IMR-90 (cell line): ENCODE results near the gene ETV6. TPM values are rescaled to one million over a fixed set of nuclear protein-coding genes. Genes with fewer than 3 reads are reported as not detected.

Source experiments
- ATAC-seq: fragments of 200-7000 bp; cut with Tn5 transposase; 2 replicates; pipeline ENCODE4 v1.9.1; 2020; ENCODE audit warnings: low read depth, mild to moderate bottlenecking, moderate library complexity
- BruUV-seq: library from RNA; stranded (reverse); fragments of 400-500 nt; replicated peaks from 2 replicates; lab custom pipeline; 2021; lab: Mats Ljungman, UMichigan
- CTCF ChIA-PET: fragments of 300-600 bp; formaldehyde crosslinking; extraction: SDS; loops from one replicate; lab custom pipeline; 2021; ENCODE audit warnings: antibody characterized with exemption; lab: Yijun Ruan, JAX
- POLR2A ChIA-PET: fragments of 300-600 bp; sonication (Branson Sonifier 250); formaldehyde crosslinking; loops from one replicate; lab custom pipeline; 2022; ENCODE audit warnings: antibody characterized with exemption; ENCODE audit not compliant: unreplicated experiment; lab: Charles Lee
- DNase-seq: peaks from one replicate; pipeline ENCODE4 v3.0.0; 2013
- H2AFZ ChIP-seq: replicated peaks from 2 replicates; pipeline ENCODE3; 2013; ENCODE audit warnings: low read length, mild to moderate bottlenecking; ENCODE audit not compliant: poor library complexity
- H2AK5ac ChIP-seq: 2 replicates; pipeline ENCODE4 v1.6.1; 2013; ENCODE audit warnings: low read depth, low read length, inconsistent platforms
- H2AK9ac ChIP-seq: replicated peaks from 2 replicates; pipeline ENCODE3; 2013; ENCODE audit warnings: mild to moderate bottlenecking, low read depth, low read length, moderate library complexity; ENCODE audit not compliant: poor library complexity
- H2BK120ac ChIP-seq: 2 replicates; pipeline ENCODE4 v1.6.1; 2013; ENCODE audit warnings: low read depth, low read length, inconsistent platforms
- H2BK15ac ChIP-seq: 3 replicates; pipeline ENCODE4 v1.6.1; 2013; ENCODE audit warnings: low read depth, low read length, inconsistent platforms
- H2BK20ac ChIP-seq: 2 replicates; pipeline ENCODE4 v1.6.1; 2013; ENCODE audit warnings: low read depth, mild to moderate bottlenecking, inconsistent platforms, low read length, moderate library complexity
- H2BK5ac ChIP-seq: 2 replicates; pipeline ENCODE4 v1.6.1; 2013; ENCODE audit warnings: mild to moderate bottlenecking, low read depth, low read length, inconsistent platforms; ENCODE audit not compliant: poor library complexity, severe bottlenecking
- H3K14ac ChIP-seq: replicated peaks from 2 replicates; pipeline ENCODE4 v1.6.1; 2013; ENCODE audit warnings: low read depth, low read length, inconsistent platforms
- H3K18ac ChIP-seq: 2 replicates; pipeline ENCODE4 v1.6.1; 2013; ENCODE audit warnings: low read depth, low read length, control low read depth
- H3K23ac ChIP-seq: 2 replicates; pipeline ENCODE4 v1.6.1; 2013; ENCODE audit warnings: low read depth, low read length, inconsistent platforms
- H3K27ac ChIP-seq: 2 replicates; pipeline ENCODE4 v1.5.1; 2013; ENCODE audit warnings: mild to moderate bottlenecking, control low read depth, low read length; ENCODE audit not compliant: insufficient read depth
- H3K27me3 ChIP-seq: 2 replicates; pipeline ENCODE4 v1.6.1; 2013; ENCODE audit warnings: low read length; ENCODE audit not compliant: control insufficient read depth, insufficient read depth
- H3K36me3 ChIP-seq: 2 replicates; pipeline ENCODE4 v1.6.1; 2013; ENCODE audit warnings: low read length, mixed read lengths; ENCODE audit not compliant: control insufficient read depth, insufficient read depth
- H3K4ac ChIP-seq: 2 replicates; pipeline ENCODE4 v1.6.1; 2013; ENCODE audit warnings: low read depth, low read length, inconsistent platforms
- H3K4me1 ChIP-seq: 2 replicates; pipeline ENCODE4 v1.6.1; 2013; ENCODE audit warnings: low read length, mixed read lengths; ENCODE audit not compliant: control insufficient read depth, insufficient read depth
- H3K4me2 ChIP-seq: 2 replicates; pipeline ENCODE4 v1.6.1; 2013; ENCODE audit warnings: low read depth, mild to moderate bottlenecking, control low read depth, low read length, moderate library complexity
- H3K4me3 ChIP-seq: 2 replicates; pipeline ENCODE4 v1.5.1; 2013; ENCODE audit warnings: low read depth, mild to moderate bottlenecking, control low read depth, low read length, moderate library complexity; ENCODE audit not compliant: insufficient read depth
- H3K56ac ChIP-seq: 2 replicates; pipeline ENCODE4 v1.6.1; 2013; ENCODE audit warnings: low read length, inconsistent platforms; ENCODE audit not compliant: insufficient read depth; ENCODE audit errors: extremely low read depth
- H3K79me1 ChIP-seq, 2 experiments: 2 replicates each; pipeline ENCODE4 v1.6.1; 2013; ENCODE audit warnings: low read length in 2 of 2, inconsistent platforms in 1 of 2, low read depth in 1 of 2
- H3K9ac ChIP-seq: 2 replicates; pipeline ENCODE4 v1.6.1; 2013; ENCODE audit warnings: low read depth, low read length, control low read depth
- H3K9me1 ChIP-seq: 2 replicates; pipeline ENCODE4 v1.6.1; 2013; ENCODE audit warnings: low read length, inconsistent platforms; ENCODE audit not compliant: insufficient read depth
- H3K9me3 ChIP-seq: 2 replicates; pipeline ENCODE4 v1.6.1; 2013; ENCODE audit warnings: low read length; ENCODE audit not compliant: control insufficient read depth, insufficient read depth
- H4K20me1 ChIP-seq: 2 replicates; pipeline ENCODE4 v1.6.1; 2013; ENCODE audit warnings: low read length, inconsistent platforms; ENCODE audit not compliant: insufficient read depth
- H4K5ac ChIP-seq: 2 replicates; pipeline ENCODE4 v1.6.1; 2013; ENCODE audit warnings: mild to moderate bottlenecking, low read depth, low read length, control low read depth
- H4K8ac ChIP-seq, 2 experiments: 2 replicates each; pipeline ENCODE4 v1.6.1; 2013; ENCODE audit warnings: low read depth in 2 of 2, low read length in 2 of 2, control low read depth in 1 of 2, inconsistent platforms in 1 of 2
- H4K91ac ChIP-seq: 2 replicates; pipeline ENCODE4 v1.6.1; 2013; ENCODE audit warnings: low read depth, low read length, inconsistent platforms; ENCODE audit not compliant: insufficient read depth
- CEBPB ChIP-seq: IDR thresholded peaks from 2 replicates; pipeline ENCODE4 v1.6.1; 2012; ENCODE audit warnings: low read depth, low read length, improper control_type of control experiment
- CHD1 ChIP-seq: IDR thresholded peaks from 2 replicates; pipeline ENCODE4 v1.6.1; 2012; ENCODE audit warnings: low read depth, low read length, improper control_type of control experiment
- FOS ChIP-seq: fragments of 150-350 bp; IDR thresholded peaks from 2 replicates; pipeline ENCODE4 v1.6.1; 2016; ENCODE audit warnings: low read depth, low read length
- MAFK ChIP-seq: IDR thresholded peaks from 2 replicates; pipeline ENCODE4 v1.6.1; 2012; ENCODE audit warnings: low read depth, low read length, improper control_type of control experiment
- MAZ ChIP-seq: IDR thresholded peaks from 2 replicates; pipeline ENCODE4 v1.6.1; 2012; ENCODE audit warnings: low read depth, mild to moderate bottlenecking, low read length, improper control_type of control experiment, moderate library complexity, borderline replicate concordance
- MXI1 ChIP-seq: IDR thresholded peaks from 2 replicates; pipeline ENCODE4 v1.6.1; 2012; ENCODE audit warnings: low read depth, mild to moderate bottlenecking, low read length, moderate library complexity, borderline replicate concordance
- NFE2L2 ChIP-seq: fragments of 150-350 bp; IDR thresholded peaks from 2 replicates; pipeline ENCODE4 v1.6.1; 2016; ENCODE audit warnings: low read depth, mild to moderate bottlenecking, low read length
- POLR2A ChIP-seq: IDR thresholded peaks from 2 replicates; pipeline ENCODE4 v1.6.1; 2012; ENCODE audit warnings: mild to moderate bottlenecking, low read depth, low read length
- RAD21 ChIP-seq: IDR thresholded peaks from 2 replicates; pipeline ENCODE4 v1.6.1; 2012; ENCODE audit warnings: low read length, improper control_type of control experiment
- RFX5 ChIP-seq: IDR thresholded peaks from 2 replicates; pipeline ENCODE4 v1.8.0; 2012; ENCODE audit warnings: low read depth, mild to moderate bottlenecking, low read length, moderate library complexity
- SMC3 ChIP-seq: fragments of 150-350 bp; IDR thresholded peaks from 2 replicates; pipeline ENCODE4 v1.6.1; 2016; ENCODE audit warnings: low read depth, mild to moderate bottlenecking, antibody characterized with exemption, low read length, moderate library complexity
- WGBS, 2 experiments: methylation state at CpG; one replicate each; pipeline versions ENCODE4 v1.1.5 to v1.1.7; 2013; ENCODE audit warnings: missing lambda C conversion rate in 2 of 2; ENCODE audit not compliant: insufficient read length in 1 of 2; ENCODE audit errors: extremely low coverage in 2 of 2; 5-methylcytosine and 5-hydroxymethylcytosine counted together
- dilution Hi-C: fragments of 300-500 bp; cut with HindIII; formaldehyde crosslinking; loops from one replicate; pipeline ENCODE4 v1.14.3; 2018; ENCODE audit warnings: low sequenced_read_pairs; ENCODE audit not compliant: unreplicated experiment
- in situ Hi-C: fragments of 300-500 bp; cut with MboI; formaldehyde crosslinking; loops from 3 replicates; pipeline ENCODE4 v1.14.3; 2019; ENCODE audit warnings: low sequenced_read_pairs, inconsistent platforms, mixed read lengths
- intact Hi-C: fragments of 100-400 bp; cut with micrococcal nuclease; formaldehyde crosslinking; loops from 2 replicates; pipeline ENCODE4 v1.10.0; 2022
- polyA plus RNA-seq, 3 experiments: library from polyadenylated mRNA; depleted of rRNA; stranded (reverse); fragments of >200 nt; gene quantifications; 2 replicates each; pipeline ENCODE4 v1.2.3, GENCODE V29; 2012; ENCODE audit warnings: low replicate concordance in 1 of 3
- total RNA-seq: library from RNA; depleted of rRNA; stranded (reverse); fragments of >200 nt; gene quantifications from 2 replicates; pipeline ENCODE4 v1.2.3, GENCODE V29; 2012
- TF ChIP-seq, protein P1 (sequence below): fragments of 150-350 bp; IDR thresholded peaks from 2 replicates; pipeline ENCODE4 v1.6.1; 2016; ENCODE audit warnings: low read depth, mild to moderate bottlenecking, low read length, moderate library complexity, borderline replicate concordance
- TF ChIP-seq, protein P2 (sequence below): conservative IDR thresholded peaks from 2 replicates; pipeline ENCODE4 v1.5.1; 2012; ENCODE audit warnings: mild to moderate bottlenecking, low read depth, low read length, improper control_type of control experiment
- TF ChIP-seq, protein P3 (sequence below): fragments of 150-350 bp; IDR thresholded peaks from 2 replicates; pipeline ENCODE4 v1.6.1; 2017; ENCODE audit warnings: mild to moderate bottlenecking, antibody characterized with exemption, low read length, low read depth

The ETV6 gene
- total and polyA plus RNA-seq, 2 of the 4 experiments (the other 2 are of a cell fraction), result 8.4 to 9.9 TPM

DNA sequence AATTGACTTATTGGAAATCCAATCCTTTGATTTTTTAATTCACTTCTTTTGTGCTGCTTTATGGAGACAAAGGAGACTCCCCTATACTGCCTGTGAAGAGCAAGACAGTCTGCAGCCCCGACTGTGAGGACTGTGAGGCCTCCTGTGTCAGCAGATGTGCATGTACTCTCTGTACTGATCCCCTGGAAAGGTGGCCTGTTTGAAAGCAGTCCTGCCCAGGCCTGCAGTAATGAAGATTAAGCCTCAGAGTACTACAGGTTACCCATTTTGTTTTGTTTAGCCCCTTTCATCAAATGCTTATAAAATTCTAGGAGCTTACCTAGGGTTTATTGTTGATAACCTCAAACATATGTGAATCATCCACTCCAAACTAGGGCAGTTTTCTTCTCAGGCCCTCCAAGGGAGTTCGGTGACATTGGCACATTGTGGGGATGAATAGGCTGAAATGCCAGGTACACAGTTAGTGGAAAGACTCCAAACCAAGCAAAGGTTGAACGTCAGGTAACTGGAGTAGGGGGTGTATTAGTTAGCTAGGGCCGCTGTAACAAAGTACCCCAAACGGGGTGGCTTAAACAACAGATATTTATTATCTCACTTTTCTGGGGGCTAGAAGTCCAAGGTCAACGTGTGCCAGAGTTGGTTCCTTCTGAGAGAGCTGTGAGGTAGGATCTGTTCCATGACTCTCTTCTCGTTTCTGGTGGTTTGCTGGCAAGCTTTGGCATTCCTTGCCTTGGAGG lies 212.6 kb downstream of the ETV6 start:
- Histone ChIP-seq H3K4me2 (no peak overlapping the region), H3K36me3 (peaks cover 13% of the 10 kb centered on the region), H3K27ac (no peak overlapping the region), H4K5ac (no peak overlapping the region), H3K27me3 (no peaks in the 10 kb centered on the region), H3K14ac (no peak overlapping the region), H3K9ac (no peak overlapping the region), H4K20me1 (no peaks in the 10 kb centered on the region; the same call in 1 of the 2 replicates), H4K91ac (no peak overlapping the region), H3K9me1 (peaks cover 18% of the 10 kb centered on the region), H3K56ac (no peak overlapping the region), H2AFZ (no peak overlapping the region), H2AK9ac (no peak overlapping the region), H3K4ac (no peak overlapping the region), H2AK5ac (no peak overlapping the region), H3K4me3 (no peak overlapping the region), H2BK15ac (no peak overlapping the region), H3K9me3 (peaks cover 3% of the 10 kb centered on the region; the same call in 1 of the 2 replicates), H3K79me1 (peaks cover 24 to 26% of the 10 kb centered on the region in 2 experiments), H3K18ac (no peak overlapping the region), H2BK5ac (no peak overlapping the region), H3K4me1 (peaks cover 3% of the 10 kb centered on the region; the same call in 1 of the 2 replicates), H2BK20ac (no peak overlapping the region), H2BK120ac (no peak overlapping the region), H3K23ac (no peak overlapping the region), H4K8ac (no peak overlapping the region)
- intact Hi-C loops, result no loop called here
- DNase-seq, result no peak
- WGBS, 2 experiments, result no CpG with 5 or more reads among the region's 7 CpGs
- TF ChIP-seq MAZ (no peak), MAFK (no peak), POLR2A (no peak), MXI1 (no peak), FOS (no peak), CEBPB (no peak), CHD1 (no peak), SMC3 (no peak), NFE2L2 (no peak), RFX5 (no peak), RAD21 (no peak)
- TF ChIP-seq, protein P1, sequence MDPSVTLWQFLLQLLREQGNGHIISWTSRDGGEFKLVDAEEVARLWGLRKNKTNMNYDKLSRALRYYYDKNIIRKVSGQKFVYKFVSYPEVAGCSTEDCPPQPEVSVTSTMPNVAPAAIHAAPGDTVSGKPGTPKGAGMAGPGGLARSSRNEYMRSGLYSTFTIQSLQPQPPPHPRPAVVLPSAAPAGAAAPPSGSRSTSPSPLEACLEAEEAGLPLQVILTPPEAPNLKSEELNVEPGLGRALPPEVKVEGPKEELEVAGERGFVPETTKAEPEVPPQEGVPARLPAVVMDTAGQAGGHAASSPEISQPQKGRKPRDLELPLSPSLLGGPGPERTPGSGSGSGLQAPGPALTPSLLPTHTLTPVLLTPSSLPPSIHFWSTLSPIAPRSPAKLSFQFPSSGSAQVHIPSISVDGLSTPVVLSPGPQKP, result no peak
- TF ChIP-seq, protein P2, sequence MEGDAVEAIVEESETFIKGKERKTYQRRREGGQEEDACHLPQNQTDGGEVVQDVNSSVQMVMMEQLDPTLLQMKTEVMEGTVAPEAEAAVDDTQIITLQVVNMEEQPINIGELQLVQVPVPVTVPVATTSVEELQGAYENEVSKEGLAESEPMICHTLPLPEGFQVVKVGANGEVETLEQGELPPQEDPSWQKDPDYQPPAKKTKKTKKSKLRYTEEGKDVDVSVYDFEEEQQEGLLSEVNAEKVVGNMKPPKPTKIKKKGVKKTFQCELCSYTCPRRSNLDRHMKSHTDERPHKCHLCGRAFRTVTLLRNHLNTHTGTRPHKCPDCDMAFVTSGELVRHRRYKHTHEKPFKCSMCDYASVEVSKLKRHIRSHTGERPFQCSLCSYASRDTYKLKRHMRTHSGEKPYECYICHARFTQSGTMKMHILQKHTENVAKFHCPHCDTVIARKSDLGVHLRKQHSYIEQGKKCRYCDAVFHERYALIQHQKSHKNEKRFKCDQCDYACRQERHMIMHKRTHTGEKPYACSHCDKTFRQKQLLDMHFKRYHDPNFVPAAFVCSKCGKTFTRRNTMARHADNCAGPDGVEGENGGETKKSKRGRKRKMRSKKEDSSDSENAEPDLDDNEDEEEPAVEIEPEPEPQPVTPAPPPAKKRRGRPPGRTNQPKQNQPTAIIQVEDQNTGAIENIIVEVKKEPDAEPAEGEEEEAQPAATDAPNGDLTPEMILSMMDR, result no peak
- TF ChIP-seq, protein P3, sequence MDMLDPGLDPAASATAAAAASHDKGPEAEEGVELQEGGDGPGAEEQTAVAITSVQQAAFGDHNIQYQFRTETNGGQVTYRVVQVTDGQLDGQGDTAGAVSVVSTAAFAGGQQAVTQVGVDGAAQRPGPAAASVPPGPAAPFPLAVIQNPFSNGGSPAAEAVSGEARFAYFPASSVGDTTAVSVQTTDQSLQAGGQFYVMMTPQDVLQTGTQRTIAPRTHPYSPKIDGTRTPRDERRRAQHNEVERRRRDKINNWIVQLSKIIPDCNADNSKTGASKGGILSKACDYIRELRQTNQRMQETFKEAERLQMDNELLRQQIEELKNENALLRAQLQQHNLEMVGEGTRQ, result no peak
- BruUV-seq, result no TSS peak
- dilution Hi-C loops, result no loop called here
- no peak for ATAC-seq
- in situ Hi-C loops, result no loop called here
- CTCF ChIA-PET, result no interaction called here
- POLR2A ChIA-PET, result no interaction called here
